GM21526 (cell line): ENCODE results near the gene BCL11B.
"Not testable (repeated sequence)": the region's sequence is repeated elsewhere in the genome, so short reads cannot be mapped to it uniquely, and the experiment has no call there.

ENCODE experiments used
- ATAC-seq: cut with Tn5 transposase; IDR thresholded peaks from one replicate; pipeline ENCODE4 v1.9.1; 2021; ENCODE audit warnings: moderate library complexity; ENCODE audit not compliant: unreplicated experiment, low FRiP score

BCL11B gene

DNA sequence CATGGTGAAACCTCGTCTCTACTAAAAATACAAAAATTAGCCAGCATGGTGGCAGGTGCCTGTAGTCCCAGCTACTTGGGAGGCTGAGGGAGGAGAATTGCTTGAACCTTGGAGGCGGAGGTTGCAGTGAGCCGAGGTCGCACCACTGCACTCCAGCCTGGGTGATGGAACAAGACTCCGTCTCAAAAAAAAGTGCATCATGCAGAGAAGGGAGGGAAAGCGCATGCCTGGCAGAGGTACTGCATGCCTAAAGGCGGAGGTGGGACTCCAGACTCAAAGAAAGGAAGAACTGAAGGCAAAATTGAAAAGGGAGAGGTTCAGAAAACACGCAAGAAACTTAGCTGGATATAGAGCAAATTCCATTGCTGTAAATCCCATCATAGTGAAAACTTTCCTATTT lies 85.7 kb downstream of the BCL11B start:
- not testable (repeated sequence) for ATAC-seq

DNA sequence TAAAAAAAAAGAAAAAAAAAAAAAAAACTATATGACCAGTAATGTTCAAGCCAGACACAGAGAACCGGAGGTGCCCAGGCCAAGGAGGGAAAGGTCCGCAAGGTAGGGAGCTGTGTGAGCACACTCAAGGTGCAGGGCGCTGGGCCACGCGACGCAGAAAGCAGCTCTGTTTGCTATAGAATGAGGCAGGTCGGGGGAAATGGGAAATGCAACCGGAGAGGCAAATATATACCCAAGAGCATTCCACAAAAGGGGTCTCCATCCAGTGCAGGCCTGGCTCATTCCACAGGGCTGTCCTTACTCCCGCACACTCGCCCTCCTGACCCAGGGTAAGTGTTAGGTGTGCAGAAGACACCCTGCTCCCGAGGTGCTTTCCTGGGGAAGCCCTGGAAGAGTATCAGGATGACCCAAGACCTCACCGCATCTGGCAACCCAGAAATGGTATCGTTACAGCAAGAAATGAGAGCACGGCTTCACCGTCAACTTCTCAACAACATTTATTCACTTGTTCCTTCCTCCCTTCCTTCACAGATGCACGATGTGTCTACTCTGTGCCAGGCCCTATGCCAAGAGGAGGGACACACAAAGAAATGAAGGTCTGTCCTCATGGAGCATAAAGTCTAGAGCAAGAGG lies 86.4 kb downstream of the BCL11B start:
- ATAC-seq: no peak

DNA sequence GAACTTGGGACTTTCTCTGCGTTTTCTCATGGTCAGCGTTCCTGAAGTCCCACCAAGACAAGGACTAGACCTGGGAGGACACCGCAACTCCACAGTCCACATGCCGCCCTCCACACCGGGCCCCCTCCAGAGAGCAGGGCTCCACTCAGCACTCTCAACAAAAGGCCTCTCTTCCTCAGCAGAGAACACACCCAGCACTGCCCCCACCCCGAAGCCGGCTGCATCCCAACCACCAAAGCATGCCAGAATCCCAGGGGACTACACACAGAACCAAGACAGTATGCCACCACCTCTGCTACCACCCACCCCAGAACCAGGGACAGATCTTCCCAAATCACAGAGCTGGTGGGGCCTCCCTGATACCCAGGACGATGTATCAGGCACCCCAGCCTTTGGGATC lies 88.3 kb downstream of the BCL11B start:
- ATAC-seq: no peak

DNA sequence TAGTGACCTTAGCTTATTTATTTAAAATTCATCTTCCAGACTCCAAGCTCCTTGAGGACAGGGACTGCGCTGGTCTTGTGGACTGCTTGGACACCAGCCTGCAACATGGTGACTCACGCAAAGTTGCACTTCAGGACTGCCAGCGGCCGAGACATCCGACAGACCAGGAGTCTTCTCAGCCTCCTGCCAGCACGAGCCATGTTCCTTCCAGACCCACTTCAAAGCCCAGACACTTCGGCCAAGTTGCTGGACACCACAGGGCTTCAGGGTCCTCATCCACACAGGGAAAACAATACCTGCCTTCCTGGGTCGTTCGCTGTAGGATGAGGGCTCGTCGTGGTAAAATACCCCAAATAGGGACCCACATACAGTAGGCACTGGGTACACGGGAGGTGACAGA lies 88.7 kb downstream of the BCL11B start:
- no peak for ATAC-seq

DNA sequence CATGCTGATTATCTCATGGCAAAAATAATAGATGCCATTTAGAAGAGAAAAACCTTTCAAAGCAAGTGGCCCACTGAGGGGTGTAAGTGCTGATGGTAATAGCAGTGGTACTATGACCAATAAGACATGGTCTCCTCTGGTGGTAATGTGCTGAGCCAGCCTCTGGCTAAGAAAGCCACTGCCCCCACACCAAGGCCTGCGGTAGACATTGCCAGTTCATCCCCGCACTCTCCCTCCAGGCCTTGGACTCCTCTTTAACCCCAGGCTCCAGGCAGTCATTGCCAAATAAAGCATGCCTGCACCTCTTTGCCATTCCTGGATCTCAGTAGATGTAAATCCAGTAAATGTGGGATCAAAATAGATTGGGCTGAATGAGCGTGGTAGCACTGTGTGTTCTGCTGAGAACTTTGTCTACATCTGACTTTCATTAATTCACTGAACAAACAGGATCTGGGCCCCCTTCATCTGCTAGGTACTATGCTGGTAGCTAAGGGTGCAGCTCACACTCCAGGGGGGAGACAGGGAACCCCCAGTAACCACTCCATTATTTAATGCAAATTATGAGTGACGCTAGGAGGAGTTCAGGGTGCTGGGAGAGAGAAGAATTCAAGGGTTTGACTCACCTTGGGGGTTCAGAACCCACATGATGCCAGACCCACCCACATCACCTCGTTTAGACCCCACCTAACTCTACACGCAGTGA lies 89.3 kb downstream of the BCL11B start:
- no peak for ATAC-seq

DNA sequence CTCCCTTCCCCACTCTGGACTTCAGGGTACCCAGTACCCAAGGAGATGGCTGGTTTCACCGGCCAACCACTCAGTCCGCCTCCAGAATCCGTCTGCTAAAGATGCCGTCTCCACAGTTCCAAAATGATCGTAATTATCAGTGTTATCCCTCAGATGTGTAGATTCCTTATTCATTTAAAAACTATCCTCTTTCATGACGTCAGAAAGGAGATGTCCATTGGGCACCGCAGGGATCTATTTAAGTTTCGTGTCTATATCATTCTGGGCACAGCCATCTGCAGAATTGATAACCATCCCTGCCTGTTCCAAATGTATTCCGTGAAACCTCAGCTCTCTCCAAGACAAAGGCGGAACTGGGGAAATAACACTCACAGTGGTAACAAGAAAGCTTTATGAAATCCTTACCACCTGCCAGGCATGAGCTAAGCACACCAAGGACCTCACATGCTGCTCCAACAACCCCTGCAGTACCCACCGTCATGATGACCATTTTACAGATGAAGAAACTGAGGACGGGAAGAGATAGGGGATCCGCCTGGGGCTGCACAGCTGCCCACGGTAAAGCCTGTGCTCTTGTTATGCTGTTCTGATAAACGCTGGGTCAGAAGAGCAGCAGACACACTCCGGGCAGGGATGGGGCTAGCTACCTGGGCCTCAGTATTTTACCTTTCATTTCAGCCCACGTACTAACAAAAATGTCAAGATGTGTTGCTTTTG lies 90.0 kb downstream of the BCL11B start:
- no peak for ATAC-seq

DNA sequence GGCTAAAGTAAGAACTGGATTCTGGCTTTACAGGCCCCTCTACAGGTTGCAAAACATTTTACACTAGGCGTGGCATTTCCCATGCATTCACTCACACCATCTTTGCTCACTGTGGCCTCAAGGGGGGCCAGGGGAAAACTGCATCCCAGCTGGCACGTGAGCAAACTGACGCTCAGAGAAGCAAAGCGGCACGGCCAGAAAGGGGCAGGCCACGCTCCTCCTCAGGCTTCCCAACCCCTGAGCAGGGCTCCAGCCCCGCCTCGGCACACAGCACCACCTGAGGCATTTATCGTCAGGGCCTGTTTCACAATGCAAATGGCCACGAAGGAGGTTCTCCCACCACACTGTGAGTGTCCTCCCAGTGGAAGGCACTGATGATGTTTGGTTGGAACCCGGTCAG lies 90.8 kb downstream of the BCL11B start:
- ATAC-seq: no peak

DNA sequence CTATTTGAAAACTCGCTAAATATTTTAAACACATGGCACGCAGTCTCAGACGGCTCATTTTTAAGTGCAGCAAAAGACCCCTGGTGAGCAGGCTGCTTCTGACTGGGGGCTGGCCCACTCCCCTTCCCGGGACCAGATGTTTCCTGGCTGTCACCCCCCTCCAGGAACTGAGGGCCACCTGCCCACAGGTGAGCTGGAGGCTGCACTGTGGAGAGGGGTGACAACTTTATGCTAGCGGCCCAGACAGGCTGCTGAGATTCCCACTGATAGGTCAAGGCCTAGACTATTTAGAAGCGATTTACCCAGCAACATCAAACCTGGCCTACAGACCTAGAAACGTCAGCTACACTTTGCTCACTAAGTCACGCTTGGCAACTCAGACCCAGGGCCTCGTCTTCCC lies 92.1 kb downstream of the BCL11B start:
- ATAC-seq: no peak

DNA sequence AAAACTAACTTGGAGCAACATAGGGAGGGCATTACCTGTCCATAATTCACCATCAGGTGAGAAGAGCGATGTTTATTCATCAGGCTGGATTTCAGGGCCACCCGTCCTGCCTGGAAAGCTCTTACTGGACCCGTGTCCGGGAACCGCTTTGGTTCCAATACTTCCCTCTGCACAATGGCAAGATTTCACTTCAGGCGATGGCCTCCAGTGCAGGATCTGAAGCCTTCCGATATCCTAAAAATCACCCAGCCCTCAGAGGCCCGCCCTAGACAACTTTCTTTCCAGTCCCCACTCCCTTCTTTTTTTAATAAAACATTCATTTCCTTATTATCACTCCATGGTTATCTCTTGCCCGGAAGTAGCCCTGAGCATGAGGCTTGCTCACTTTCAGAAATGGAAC lies 92.5 kb downstream of the BCL11B start:
- ATAC-seq: no peak

DNA sequence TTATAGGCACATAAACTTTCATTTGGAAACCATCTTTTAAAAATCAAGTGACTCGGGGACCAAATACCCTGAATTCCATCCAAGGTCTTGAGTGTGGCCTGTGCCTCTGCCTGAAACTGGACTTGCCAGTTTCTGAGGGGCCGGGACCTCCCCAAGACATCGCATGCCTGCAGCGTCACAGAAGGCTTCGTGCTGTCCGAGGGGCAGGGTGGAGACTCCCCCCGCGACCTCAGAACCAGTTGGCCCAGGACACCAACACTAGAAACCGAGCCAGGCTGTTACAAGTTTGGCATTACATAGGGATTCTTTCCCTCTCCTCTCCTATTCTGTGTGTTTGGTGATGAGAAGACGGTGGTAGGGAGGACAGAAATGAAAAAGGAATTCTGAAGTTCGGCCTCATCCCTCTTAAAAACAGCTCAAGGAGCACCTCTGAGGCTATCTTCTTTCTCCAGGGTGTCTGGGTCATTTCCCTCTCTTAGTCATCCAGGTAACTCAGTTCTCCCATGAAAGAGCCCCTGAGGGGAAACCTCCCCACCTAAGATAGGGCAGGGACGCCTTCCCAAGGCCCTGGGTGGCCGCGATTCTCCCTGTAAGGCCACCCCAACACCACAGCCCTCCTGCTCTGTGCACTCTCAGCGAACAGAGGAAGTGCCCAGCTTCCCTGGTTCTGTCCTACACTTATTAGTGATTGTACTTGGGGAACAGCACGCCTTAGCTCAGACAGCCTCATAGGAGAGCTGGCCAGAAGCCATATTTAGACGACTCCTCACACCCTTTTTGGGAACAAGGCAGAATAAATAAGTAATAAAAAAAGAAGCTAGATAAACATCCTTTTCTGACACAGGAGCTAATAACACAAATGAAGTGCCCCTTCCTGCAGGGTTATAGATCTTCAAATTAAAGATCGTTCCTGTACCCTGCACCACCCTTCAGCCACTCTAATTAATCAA lies 93.8 kb downstream of the BCL11B start:
- no peak for ATAC-seq

DNA sequence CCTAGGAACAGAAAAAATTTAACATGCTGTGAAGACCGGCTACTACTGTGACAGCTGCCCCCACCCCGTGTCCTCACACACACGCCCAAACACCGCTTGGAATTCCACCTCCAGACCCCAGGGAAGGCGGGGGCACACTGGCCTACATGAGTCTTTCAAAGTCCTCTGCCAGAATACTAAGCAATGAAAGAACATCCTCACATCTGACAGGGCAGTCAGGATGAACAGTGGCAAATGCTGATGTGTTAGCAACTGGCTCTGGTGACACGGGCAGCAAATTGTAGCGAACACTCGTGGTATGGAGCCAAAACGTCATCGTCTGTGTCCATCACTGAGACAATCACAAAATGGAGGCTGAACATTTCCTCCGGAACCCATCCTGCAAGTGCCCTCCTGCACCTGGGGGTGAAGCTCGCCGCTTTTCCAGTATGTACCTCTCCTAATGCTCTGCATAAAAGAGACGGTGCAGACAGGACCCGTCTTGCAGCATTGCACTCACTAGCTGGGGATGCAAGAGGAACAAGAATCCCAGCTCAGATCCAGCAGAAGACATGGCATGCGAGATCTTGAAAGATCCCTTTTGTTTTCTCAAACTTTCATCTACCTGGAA lies 94.8 kb downstream of the BCL11B start:
- ATAC-seq: no peak

DNA sequence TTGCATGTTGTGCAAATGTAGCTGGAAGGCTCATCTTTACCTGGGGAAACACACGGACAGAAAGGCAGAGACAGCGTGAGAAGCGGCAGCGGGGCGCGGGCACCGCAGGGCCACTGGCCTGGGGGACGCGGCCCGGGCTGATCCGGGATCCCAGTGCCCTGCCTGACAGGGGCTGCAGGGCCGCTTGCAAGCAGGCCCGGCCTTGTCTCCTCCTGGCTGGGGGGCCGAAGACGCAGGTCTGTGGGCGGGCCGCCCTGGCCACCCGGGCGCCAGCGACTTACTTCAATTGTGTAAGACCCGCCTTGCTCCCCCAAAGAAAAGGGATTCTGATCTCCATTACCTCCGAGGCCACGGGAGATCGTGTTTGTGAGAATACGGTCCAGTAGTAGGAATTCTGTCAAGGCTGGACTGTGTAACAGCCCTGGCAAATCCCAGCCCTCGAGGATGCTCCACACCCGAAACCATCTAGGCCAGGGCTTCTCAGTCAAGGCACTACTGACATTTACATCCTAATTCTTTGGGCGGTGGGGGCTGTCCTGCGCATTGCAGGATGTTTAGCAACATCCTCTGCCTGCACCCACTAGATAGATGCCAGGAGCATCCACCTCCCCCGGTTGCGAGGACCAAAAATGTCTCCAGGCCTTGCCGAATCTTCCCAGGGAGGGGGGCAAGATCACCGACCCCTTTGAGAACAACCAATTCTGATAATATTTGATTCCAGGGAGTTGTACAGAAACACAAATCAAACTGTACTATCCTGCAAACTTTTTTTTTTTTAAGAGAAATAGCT lies 95.6 kb downstream of the BCL11B start:
- no peak for ATAC-seq

DNA sequence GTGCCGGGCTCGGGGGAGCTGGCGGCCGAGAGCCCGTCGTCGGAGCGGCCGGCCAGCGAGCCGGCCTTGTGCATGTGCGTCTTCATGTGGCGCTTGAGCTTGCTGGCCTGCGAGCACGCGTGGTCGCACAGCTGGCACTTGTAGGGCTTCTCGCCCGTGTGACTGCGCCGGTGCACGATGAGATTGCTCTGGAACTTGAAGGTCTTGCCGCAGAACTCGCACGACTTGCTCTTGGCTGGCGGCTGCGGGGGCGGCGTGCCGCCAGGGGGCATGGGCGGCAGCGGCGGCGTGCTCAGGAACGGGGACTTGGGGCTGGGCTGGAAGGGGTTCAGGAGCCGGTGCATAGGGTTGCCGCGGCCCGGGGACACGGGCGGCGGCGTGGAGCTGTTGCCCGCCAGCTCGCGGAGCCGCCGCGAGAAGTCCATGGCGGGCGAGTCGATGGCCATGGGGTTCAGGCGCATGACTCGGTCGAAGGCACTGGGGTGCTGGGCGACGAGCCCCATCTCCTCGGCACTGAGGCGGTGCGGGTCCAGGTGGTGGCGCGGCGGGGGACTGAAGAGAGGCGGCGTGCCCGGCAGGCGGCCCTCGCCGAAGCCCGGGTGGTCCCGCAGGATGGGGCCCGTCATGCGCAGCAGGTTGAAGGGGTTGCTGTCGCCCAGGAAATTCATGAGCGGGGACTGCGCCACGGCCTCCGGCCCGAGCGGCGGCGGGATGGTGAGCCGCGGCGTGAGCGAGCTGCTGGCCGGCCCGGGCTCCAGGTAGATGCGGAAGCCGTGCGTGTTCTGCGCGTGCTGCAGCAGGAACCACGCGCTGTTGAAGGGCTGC lies 96.5 kb downstream of the BCL11B start:
- ATAC-seq: no peak

DNA sequence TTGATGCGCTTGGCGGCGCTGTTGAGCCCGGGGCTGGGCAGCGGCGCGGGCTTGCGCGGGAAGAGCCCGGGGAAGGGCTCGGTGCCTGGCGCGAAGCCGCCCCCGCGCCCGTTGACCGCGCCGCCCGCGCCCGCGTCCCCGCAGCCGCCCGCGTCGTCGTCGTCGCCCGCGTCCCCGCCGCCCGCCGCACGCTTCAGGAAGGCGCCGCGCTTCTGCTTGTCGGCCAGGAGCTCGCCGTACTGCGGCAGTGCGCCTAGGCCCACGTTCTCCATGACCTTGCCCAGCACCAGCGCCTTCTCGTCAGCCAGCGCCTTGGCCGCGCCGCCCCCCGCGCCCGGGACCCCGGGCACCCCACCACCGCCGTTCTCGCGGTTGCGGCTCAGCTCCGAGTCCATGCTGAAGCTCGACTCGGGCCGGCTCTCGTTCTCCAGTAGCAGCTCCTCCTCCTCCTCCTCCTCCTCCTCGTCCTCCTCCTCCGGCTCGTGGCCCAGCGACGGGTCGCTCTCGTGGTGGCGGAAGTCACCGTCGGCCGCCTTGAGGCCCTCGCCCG lies 97.2 kb downstream of the BCL11B start:
- ATAC-seq: no peak

DNA sequence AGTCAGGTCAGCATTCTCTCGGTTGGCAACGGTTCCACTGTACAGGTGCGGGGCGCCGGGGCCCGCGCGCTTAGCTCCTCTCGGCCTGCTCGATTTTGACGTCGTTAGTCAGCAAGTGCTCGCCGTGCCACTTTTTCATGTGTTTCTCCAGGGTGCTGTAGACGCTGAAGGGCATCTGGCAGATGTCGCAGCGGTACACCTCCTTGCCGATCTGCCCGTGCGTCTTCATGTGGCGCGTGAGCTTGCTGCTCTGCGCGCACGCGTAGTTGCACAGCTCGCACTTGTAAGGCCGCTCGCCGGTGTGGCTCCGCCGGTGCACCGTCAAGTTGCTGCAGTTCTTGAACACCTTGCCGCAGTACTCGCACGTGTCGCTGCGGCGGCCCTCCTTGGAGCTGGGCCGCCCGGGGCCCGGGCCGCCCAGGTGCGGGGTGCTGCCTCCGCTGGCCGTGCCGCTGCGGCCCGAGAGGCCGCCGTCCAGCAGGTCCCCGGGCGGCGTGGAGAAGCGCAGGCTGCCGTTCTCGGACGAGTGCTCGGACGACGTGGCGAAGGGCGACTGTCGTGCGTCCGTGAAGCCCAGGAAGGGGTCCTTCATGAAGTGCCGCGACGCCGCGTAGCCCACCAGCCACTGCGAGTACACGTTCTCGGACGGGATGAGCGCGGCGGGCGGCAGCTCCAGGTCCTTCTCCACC lies 97.8 kb downstream of the BCL11B start:
- ATAC-seq: no peak

DNA sequence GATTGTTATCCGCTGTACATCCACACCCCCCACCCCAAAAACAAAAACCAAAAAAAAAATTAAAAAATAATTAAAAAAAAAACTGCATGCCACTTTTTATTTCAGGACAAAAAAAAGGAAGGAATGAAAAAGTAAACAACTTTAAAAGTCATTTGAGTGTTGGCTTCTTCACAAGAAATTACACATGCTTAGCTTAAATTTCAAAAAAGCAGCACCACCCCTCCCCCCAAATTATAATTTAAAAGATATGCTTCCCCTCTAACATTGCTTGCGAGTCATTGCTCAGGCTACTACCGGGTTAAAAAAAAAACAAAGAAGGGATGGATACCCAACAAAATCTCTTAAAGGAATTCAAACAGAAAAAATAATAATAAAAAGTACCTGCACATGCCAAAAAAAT lies 98.5 kb downstream of the BCL11B start:
- no peak for ATAC-seq

DNA sequence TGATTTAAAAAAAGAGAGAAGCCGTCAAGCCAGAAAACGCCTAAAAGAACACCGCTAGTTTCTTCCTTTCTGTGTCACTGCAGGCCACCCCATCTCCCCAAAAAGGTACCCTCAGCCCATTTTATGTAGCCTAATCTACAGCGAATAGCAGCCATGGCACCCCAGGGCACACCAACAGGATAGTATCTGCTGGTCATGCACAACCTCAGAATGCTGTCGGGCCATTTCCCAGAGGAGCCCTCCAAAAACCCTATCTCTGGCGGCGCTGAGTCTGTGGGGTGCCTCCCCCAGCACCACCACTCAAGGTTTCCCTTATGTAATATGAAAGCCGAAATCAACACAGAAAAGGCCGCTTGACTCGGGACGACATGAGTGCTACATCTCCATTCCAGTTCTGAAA lies 98.9 kb downstream of the BCL11B start:
- ATAC-seq: no peak

DNA sequence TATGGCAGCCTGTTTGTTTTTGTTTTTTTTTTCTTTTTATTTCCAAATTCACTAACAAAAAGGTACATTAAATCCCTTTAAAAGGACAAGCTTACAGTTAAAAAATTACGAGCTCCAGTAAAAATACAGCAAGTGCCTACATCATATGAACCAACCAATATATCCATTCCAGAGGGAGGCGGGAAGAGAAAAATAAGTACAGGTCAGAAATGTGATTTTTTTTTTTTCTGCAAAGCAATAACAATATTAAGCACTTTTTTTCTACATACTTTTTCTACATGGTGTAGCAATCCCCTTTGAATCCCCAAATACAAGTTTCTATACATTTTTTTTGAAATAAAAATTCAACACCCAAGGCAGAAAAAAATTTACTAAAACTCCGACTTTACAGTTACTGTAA lies 100.6 kb downstream of the BCL11B start:
- ATAC-seq: no peak
